Hematopoietic multipotent progenitor cell treated with erythropoietin and hydrocortisone succinate and interleukin-3 and kit ligand, for 6 days (in vitro differentiated cells): ENCODE results near the gene BICD2.
"Not testable (repeated sequence)": the region's sequence is repeated elsewhere in the genome, so short reads cannot be mapped to it uniquely, and the experiment has no call there.

Experiments
- DNase-seq: peaks from one replicate; pipeline ENCODE4 v3.0.0-alpha.2; 2015

The BICD2 gene

DNA sequence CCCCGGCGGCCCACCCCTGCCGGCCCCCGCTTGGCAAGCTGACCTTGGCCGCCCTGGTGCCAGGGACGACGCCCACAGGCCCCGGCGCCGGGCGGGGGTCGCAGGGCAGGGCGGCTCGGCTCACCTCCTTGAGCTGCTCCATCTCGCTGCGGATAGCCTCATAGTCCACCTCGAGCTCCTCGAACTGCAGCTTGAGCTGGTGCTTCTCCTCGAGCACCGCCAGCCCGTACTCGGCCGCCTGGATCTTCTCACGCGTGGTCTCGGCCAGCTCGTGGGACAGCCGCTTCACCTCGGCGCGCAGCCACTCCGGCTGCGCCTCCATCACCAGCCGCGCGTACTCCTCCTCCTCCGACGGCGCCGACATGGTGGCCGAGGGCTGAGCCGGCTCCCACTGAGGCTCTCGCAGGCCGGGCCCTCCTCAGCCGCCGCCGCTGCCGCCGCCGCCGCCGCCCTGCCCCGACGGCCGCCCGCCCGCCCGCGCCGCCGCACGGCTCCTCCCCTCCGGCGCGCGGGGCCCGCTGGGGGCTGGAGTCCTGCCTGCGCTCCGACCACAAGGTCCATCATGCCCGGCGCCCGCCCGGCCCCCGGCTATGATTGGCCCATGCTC, at the start of gene BICD2:
BICD2 (minus strand) TSS at position 453 of the 607 bp plus-strand sequence; CDS start at position 364, 89 bp downstream.
- DNase-seq = no peak

DNA sequence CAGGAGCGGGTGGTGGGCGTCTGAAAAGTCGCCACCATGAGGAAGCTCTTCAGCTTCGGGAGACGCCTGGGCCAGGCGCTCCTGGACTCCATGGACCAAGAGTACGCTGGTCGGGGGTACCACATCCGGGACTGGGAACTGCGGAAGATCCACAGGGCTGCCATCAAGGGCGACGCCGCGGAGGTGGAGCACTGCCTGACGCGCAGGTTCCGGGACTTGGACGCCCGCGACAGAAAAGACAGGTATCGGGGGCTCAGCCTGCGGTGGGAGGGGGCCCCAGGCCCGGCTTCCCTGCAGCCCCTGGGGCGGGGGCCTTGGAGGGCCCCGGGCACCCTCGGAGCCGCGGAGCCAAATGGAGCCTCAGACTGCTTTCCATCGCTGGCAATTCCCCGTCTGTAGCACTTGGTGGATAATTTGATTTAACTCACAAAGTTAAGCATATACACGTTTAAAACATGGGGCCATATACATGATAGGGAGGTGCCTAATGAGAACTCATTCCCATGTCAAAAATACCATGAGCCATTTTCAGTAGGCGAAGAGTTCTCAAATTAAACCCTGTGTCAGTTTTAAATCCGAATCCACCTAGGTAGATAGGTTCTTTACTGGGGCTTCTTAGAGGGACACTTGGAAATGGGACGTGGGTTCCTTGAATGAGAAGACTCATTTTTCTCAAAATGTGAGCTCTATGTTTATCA, 45.1 kb upstream of the BICD2 start:
- not testable (repeated sequence) for DNase-seq

DNA sequence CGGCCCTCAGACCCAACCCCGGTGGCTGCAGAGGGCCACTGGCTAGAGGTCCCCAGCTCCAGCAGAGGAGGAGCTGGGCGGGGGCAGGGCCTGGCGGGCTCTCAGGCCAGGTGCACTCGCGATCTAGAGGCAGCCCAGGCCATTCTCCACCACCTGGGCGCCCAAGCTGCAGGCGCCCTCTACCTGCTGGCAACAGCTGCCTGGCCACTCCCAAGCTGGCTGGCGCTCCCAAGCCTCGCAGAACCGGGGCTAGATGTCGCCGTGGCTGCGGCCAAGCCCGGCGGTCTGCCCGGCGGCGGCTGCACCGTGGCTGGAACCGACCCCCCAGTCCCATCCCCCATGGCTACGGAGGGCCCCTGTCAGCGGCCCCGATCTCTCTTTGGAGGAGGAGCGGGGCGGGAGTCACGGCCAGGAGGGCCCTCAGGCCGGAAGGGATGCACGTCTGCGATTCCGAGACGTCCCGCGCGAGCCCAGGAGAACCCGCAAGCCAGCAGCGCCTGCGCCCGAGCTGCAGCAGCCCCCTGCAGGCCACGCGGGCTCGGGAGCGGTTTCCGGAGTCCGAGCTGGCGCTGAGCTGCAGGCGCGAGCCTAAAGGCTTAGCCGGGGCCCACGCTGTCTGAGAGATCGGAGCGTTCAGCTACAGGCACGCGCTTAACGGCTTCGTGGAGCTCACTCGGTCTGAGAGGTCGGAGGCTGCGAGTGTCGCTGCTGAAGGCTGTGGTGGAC, 44.3 kb upstream of the BICD2 start:
- DNase-seq = peak; percentile 64

DNA sequence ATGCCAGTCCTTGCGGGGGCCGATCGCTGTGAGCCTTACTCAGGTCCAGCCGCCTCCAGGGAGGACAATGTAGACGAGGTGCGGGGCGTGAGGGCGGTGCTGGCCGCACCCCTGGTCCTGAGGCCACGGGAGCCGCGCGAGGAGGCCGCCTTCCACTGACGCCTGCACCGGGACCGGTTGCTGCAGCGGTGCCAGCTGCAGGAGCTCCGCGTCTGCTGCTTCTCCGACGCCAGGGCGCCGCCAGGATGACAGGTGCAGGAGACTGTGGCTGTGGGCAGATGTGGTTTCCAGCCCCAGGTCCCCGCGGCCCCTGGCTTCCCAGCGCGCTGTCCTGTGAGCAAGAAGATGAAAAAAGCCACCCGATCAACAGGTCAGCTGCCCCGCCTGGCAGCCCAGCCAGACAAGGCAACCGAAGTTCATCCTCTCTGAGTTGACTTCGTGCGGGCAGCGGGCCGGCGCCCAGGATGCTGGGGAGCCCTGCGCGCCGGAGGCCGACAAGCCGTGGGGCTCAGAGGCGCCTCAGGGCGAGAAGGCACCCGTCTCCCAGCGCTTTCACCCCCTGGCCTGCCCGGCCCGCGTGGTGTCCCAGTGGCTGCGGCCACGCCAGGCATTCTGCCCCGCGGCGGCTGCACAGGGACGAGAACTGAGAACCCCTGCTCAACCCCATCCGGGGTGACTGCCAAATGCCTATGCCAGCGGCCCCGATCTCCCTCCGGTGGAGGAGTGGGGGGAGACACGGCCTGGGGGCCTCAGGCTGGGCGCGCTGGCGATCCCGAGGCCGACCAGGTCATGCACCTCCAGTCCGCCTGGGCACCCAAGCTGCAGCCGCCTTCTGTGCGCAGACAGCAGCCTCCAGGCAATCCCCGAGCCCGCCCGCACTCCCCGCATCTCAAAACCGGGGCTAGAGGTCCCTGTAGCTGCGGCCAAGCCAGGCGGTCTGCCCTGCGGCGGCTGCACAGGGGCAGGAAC, 43.4 kb upstream of the BICD2 start:
- DNase-seq = peak; percentile 9

DNA sequence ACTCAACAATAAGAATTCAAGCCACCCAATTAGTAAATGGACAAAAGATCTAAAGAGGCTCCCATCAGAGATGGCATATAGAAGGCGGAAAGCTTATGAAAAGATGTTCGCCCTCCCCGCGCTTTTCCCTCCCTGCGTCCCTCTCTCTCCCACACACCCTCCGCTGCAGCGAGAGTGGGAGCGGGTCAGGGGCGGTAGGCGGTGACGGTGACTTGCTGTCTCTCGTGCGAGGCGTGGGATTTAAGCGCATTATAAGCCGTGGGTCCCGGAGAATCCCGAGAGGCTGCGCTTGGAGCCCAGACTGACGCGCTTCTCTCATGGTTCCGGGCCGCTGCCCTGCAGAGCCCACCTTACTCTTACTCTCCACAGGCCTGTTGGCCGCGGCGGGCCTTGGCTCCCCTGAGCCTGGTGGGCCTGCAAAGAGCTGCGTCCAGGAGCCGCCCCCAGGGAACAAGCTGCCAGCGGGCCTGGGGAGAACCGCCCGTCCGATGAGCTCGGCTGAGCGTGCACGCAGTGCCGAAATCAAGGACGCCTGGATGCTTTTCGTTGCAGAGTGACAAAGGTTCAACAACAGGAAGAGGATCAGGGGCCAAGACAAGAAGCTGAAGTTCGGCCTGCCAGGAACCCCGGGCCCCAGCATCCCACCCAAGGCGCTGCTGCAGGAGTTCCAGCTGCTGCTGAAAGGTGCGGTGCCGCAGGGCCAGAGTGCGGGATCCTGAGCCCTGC, 42.6 kb upstream of the BICD2 start:
- DNase-seq = no peak

DNA sequence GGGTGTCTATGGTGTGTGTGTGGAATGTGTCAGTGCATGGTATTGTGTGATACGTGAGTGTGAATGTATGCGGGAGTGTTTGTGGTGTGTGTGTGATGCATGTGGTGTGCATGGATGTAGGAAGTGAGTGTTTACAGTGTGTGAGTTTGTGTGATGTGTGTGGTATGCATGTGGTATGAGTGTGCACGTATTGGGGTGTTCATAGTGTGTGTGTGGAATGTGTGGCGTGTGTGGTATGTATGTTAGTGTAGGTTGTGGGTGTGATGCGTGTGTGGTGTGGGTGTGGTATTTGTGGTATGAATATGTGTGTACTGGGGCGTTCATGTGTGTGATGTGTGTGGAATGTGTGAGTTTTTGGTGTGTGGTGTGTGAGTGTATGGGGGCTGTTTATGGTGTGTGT, 40.1 kb upstream of the BICD2 start:
- no peak for DNase-seq

DNA sequence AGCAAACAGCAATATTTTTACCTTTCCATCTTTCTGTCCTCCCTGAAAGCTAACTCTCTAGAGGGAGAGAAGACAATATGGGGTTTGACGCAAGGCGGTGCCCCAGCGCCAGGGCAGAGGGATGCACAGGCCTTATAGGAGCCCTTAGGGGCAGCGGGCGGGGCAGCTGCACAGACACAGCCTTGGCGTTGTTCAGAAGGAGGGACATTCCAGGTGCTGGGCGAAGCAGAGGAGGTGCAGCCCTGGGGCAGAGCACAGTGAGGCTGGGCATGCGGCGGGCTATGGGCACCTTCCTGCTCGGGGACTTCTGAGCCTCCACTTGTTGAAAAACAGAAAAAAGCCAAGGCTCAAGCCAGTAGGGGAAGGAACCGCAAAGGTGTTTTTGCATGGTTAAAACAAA, 33.7 kb upstream of the BICD2 start:
- no peak for DNase-seq

DNA sequence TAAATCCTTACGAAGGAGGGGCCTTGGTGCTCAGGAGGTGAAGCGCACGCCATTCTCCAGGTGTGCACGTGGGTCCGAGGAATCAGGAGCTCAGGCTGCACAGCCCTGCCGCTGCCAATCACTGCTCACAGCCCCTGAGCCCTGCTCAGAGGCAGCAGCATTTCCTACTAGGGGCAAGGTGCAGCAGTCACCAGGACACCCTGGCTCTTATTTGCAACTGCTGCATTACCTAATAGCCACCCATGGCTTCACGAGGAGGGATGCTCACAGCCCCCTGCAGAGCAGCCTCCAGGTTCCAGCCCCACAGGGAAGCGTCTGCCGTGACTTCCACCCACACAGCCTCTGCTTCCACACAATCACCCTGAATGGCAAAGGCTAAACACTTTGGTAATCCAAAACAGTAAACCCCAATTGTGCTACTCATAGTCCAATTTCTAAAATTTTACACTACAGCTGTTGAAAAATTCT, 31.7 kb upstream of the BICD2 start:
- not testable (repeated sequence) for DNase-seq

DNA sequence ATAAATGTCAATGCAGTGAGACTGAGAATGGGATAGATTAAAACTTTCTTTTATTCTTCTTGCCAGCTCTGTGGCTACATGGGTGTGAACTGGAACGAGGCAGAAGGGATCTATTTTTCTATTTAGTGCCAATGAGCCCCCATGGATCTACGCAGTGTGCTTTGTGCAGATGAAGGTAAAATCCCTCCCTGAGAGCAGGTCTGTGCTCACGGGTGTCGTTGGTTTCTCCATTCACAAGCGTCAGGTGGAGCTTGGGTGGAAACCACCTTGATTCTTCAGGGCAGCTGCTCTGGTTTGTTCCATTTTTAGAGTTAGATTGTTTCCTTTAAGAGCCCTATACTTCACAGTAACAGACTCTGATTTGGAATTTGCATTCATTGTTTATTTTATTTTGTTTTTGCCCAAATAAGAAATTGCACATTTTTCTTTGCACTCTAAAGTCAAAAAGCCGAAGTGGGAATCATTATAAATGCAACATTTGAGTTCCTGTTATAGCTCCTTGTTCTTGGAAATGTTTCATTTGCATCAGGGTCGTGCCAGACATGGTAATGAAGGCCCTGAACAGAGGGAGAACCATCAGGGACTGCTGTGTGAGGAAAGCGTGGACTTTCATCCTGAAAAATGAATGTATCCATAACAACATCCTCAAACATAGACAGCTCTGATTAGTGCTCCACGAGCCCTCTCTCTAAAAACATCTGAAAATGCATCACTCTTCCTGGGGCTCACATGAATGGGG, 31.1 kb upstream of the BICD2 start:
- no peak for DNase-seq

DNA sequence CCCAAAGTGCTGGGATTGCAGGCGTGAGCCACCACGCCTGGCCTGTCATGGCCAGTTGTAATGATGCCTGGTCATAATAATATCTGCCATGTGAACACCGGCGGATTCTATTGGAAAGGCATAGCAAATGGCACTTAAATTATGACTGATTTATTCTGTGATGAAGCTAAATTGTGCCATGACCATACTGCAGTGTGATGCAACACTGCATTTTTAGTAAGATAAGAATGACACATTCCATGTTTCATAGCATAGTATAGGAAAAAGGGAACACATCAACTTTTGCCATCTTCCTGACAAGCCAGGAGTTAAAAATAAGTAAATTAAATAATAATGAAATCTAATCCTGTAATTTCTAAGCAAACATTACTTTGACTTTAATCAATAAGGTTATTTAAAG, 30.4 kb upstream of the BICD2 start:
- DNase-seq = no peak

DNA sequence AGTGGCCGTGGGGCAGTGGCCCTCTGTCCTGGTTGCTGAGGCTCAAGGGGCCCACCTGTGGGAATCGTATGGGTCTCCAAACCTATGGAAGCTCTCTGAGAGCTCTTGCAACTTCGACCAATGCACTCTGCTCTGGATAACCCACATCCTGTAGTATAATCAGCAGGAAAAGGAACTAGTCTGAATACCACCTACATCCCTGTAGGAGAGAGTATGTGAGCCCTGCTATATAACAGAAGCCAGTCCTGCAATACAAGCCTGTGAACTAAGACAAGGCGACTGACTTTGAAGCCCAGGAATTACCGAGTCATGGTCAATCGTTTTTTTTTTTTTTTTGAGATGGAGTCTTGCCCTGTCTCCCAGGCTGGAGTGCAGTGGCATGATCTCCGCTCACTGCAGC, 29.8 kb upstream of the BICD2 start:
- DNase-seq = no peak

DNA sequence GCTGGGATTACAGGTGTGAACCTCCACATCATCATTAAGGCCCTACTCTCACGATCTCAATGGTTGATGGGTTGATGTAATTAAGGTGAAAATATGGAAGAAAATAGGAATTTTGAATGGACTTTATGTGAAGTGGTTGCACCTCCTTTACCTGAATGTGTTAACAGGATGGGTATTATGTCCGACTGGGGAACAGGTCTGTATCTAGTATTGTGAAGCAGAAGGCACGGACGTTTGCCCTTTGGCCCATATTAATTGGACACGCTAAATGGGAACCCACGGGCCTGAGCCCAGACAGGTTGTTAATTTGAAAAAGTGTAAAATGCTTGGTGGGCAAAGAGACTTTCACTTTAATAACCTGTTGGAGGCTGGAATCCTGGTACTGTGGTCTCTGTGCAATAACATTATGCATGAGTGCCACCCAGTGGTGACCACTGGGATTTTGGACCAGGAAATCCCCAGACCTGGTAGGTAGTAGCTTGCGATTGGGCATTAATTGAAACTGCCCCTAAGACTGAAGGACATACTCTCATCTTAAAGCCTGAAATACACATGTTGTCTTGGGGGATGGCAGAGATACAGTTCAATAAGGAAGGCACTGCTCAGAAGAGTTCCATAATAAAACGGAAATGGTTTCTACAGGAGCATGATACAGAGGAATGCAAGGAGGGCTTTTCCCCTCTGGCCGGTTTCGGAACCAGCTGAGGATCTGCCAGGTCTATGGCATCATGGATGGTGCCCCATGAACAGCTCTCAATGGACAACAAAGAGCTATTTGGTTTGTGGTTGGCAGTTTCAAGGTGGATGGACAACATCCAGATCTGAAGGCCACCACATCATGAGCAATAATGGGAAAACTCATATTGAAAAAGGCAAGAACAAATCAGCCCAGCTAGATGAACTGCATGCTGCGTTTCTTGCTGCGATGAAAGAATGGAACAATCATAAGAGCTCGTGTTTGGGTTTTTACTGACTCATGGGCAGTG, 26.2 kb upstream of the BICD2 start:
- peak; percentile 89 for DNase-seq

DNA sequence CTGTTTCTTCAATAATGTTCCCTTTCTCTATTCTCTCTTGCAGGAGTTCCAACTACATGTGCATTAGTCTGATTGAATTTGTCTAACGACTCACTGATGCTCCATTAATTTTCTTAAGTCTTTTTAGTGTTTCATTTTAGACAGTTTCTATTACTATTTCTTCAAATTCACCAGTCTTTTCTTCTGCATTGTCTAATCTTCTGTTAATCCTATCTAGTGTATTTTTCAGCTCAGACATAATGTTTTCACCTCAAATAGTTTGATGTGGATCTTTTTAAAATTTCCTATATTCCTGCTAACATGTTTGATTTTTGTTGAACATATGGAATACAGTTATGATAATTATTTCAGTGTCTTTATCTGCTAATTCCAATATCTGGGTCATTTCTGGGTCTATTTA, 21.7 kb upstream of the BICD2 start:
- no peak for DNase-seq

DNA sequence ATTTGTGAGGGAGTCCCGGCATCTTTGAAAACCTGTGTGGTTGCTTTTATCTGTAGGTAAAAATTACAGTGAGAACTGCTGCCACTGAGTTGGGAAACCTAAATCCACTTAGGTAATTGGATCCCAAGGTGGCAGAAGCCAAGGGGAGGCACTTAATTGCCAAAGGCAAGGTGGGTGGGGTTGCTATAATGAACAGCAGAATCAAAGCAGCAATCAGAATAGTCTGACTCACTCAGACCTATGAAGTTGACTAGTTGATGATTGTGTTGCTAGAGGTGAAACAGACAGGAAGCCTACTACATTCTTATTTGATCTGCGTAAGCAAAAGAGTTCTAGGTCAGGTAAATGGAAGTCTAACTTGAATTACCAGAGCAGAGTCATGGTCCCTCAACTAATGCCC, 17.3 kb upstream of the BICD2 start:
- no peak for DNase-seq

DNA sequence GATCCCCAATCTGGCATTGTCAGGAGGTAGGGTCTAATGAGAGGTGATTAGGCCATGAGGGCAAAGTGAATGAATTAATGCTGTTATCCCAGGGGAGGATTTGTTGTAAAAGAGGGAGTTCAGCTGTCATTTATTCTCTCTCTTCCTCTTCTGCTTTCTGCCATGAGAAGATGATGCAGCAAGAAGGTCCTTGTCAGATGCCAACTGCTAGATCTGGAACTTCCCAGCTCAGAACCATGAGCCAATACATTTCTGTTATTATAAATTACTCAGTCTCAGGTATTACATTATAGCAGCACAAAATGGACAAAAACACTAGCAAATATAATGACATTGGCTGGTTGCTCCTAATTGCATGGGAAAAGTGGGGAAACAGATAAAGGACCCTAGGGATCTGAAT, 15.6 kb upstream of the BICD2 start:
- DNase-seq = no peak

DNA sequence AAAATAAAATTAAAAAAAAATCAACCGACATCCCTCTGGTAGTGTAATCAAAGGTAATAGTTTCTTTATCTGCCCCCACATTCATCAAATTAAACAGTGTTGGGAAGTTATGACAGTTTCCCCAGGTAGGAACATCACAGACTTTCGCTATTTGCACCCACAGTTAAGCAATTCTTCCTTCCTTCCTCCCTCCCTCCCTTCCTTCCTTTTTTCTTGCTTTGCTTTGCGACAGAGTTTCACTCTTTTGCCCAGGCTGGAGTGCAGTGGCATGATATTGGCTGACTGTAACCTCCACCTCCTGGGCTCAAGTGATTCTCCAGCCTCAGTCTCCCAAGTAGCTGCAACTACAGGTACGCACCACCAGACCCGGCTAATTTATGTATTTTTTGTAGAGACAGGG, 10.8 kb upstream of the BICD2 start:
- no peak for DNase-seq

DNA sequence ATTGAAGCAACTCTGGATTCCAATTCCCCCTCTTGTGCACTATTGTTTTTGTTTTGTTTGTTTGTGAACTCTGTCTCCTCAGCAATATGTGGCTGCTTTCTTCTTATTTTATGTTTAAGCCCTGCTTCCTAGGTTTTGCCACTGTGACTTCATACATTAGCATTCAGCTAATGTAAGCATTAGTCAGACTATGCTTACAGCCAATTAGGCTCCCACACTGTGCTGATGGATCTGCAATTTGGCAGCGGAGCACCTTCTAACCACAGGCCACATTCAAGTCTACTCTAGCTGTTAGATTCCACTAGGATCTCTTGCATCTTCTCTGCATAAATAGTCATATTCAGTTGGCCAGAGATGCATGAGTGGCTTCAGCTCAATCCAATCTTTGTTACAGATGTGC, 9.6 kb upstream of the BICD2 start:
- DNase-seq = no peak

DNA sequence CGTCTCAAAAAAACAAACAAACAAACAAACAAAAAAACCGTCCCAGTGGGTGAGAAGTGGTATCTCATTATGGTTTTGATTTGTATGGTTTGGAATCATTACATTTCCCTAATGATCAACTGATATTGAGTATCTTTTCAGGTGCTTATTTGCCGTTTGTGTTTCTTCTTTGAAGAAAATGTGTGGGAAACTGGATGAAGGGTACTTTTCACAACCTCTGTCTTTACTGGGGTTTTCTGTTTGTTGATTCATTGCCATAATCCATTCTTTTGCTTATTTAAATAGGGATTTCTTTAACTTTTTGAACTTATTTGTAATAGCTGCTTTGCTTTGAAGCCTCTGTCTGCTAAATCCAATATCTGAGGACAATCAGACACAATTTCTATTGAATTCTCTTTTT, 9.2 kb upstream of the BICD2 start:
- DNase-seq = no peak

DNA sequence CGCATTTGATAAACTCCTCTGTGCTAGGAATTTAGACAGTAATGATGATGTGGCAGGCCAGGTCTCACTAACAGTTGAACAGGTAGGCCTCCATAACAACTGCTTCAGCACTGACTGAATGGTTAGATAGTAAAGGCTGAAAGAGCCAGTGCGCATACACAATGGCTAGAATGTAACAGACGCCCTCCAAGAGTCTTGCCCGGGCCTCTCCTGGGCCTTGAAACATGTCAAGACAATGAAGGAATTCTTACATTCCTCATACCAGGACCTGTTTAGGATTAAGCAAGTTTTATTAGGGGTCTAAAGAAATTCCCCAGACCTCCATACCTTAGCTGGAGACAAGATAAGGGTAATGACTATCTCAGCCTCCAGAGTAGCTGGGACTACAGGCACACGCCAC, 6.7 kb upstream of the BICD2 start:
- DNase-seq = no peak

DNA sequence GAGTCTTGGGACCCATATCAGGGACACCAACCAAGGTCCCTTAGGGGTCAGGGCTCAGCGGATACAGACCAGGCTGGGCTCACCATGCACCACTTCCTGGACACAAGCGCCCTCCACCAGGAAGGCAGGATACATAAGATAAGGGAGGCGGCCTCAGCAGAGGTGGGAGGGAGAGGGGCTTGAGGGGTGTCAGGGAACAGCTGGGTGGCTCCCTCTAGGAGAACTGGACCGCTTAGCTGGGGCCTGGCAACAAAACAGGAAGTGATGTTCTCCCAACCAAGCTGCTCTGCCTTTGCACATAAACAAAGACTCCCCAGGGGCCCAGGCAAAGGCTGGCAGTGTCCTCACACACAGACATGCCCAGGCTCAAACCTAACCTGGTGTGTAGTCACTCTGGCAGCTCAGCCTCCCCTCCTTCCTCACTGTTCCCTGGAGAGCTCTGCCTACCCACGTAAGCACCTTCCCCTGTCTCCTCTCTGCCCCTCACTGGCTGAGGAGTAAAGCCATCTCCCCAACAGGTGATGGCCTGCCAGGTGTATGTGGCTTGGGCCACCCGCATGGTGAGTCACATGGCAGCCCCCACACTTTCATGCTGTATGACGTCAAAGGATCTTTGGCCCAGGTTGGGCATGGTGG, 5.8 kb upstream of the BICD2 start:
- peak; percentile 71 for DNase-seq
